GM21576 (cell line): ENCODE measurements around the gene ATXN7.

Source experiments
- ATAC-seq: cut with Tn5 transposase; IDR thresholded peaks from one replicate; pipeline ENCODE4 v1.9.1; 2021; ENCODE audit warnings: mild to moderate bottlenecking, moderate library complexity; ENCODE audit not compliant: unreplicated experiment

ATXN7 gene

GRCh38 chr3:63905731-63906620 lies 42.3 kb downstream of the ATXN7 start:
- ATAC-seq: no peak

GRCh38 chr3:63908081-63908736 lies 44.5 kb downstream of the ATXN7 start:
- ATAC-seq: no peak

- no peak for ATAC-seq
Measured at GRCh38 chr3:63908776-63909175, 45.1 kb downstream of the ATXN7 start.

- no peak for ATAC-seq
Measured at GRCh38 chr3:63909431-63909830, 45.8 kb downstream of the ATXN7 start.

GRCh38 chr3:63910001-63910400 lies 46.3 kb downstream of the ATXN7 start:
- no peak for ATAC-seq

- ATAC-seq: no peak
Measured at GRCh38 chr3:63910891-63911290, 47.2 kb downstream of the ATXN7 start.

- no peak for ATAC-seq
Measured at GRCh38 chr3:63911509-63911872, 47.8 kb downstream of the ATXN7 start.

GRCh38 chr3:63911873-63912767 lies 48.5 kb downstream of the ATXN7 start, which contains the start of gene SCAANT1:
Gene SCAANT1 (minus strand): TSS chr3:63912383.
- ATAC-seq: peak; percentile 74

- ATAC-seq: peak; percentile 15
Measured at GRCh38 chr3:63912768-63913588, 49.3 kb downstream of the ATXN7 start.

- ATAC-seq: no peak
Measured at GRCh38 chr3:63914312-63914711, 50.6 kb downstream of the ATXN7 start.

GRCh38 chr3:63918321-63918720 lies 54.7 kb downstream of the ATXN7 start:
- ATAC-seq: no peak

GRCh38 chr3:63920001-63920400 lies 56.3 kb downstream of the ATXN7 start:
- no peak for ATAC-seq

- peak; percentile 85 for ATAC-seq
Measured at GRCh38 chr3:63921741-63922482, 58.2 kb downstream of the ATXN7 start.

GRCh38 chr3:63922491-63923199 lies 59.0 kb downstream of the ATXN7 start:
- no peak for ATAC-seq

- ATAC-seq: no peak
Measured at GRCh38 chr3:63926309-63926708, 62.6 kb downstream of the ATXN7 start.

- ATAC-seq: peak; percentile 91
Measured at GRCh38 chr3:63927422-63928280, 64.0 kb downstream of the ATXN7 start.

GRCh38 chr3:63931290-63931689 lies 67.6 kb downstream of the ATXN7 start:
- ATAC-seq: no peak
